ENCODE data around the gene UQCC3. TPM values are rescaled to one million over a fixed set of nuclear protein-coding genes. Genes with fewer than 3 reads are reported as not detected.

UQCC3 gene
- total RNA-seq, 2 experiments from 2014 or later: 7.2 to 9.0 TPM

Other genes with a start within 250 kb of the UQCC3 start
- 100 to 1,000 TPM; 180 to 390 TPM for gene AHNAK, start 124.9 kb upstream of the UQCC3 start, total RNA-seq
- gene EEF1G, start 97.8 kb upstream of the UQCC3 start, total RNA-seq: 1,000 to 10,000 TPM in 1 of 2 experiments, 100 to 1,000 TPM in 1; 878 to 1,201 TPM
- 10 to 100 TPM; 24.7 to 29.6 TPM for gene TUT1, start 80.2 kb upstream of the UQCC3 start, total RNA-seq
- gene MTA2, start 69.8 kb upstream of the UQCC3 start, total RNA-seq: 100 to 1,000 TPM; 245 to 264 TPM
- 100 to 1,000 TPM; 132 to 133 TPM for gene EML3, start 58.9 kb upstream of the UQCC3 start, total RNA-seq
- gene ROM1, start 58.4 kb upstream of the UQCC3 start, total RNA-seq: 1 to 10 TPM; 1.1 to 1.5 TPM
- 10 to 100 TPM; 64.5 to 69.7 TPM for gene B3GAT3, start 49.7 kb upstream of the UQCC3 start, total RNA-seq
- gene GANAB, start 25.1 kb upstream of the UQCC3 start, total RNA-seq: 100 to 1,000 TPM; 248 to 275 TPM
- gene INTS5, start 18.4 kb upstream of the UQCC3 start, total RNA-seq: 10 to 100 TPM; 27.9 to 35.7 TPM
- gene C11orf98, start 6.5 kb upstream of the UQCC3 start, total RNA-seq: 100 to 1,000 TPM; 130 to 131 TPM
- 10 to 100 TPM; 23.7 to 31.0 TPM for gene CSKMT, start 6.4 kb upstream of the UQCC3 start, total RNA-seq
- 10 to 100 TPM; 17.7 to 27.5 TPM for gene LBHD1, start 594 bp downstream of the UQCC3 start, total RNA-seq
- 100 to 1,000 TPM; 115 to 152 TPM for gene UBXN1, start 7.4 kb downstream of the UQCC3 start, total RNA-seq
- gene LRRN4CL, start 17.9 kb downstream of the UQCC3 start, total RNA-seq: under 1 TPM; 0.14 to 0.15 TPM
- 10 to 100 TPM; 24.2 to 29.6 TPM for gene BSCL2, start 35.8 kb downstream of the UQCC3 start, total RNA-seq
- gene GNG3, start 36.0 kb downstream of the UQCC3 start, total RNA-seq: not detected
- 10 to 100 TPM; 61.6 to 66.6 TPM for gene HNRNPUL2, start 55.8 kb downstream of the UQCC3 start, total RNA-seq
- 10 to 100 TPM; 47.5 to 49.2 TPM for gene TTC9C, start 56.8 kb downstream of the UQCC3 start, total RNA-seq
- gene ZBTB3, start 82.5 kb downstream of the UQCC3 start, total RNA-seq: 10 to 100 TPM in 1 of 2 experiments, 1 to 10 TPM in 1; 9.3 to 10.2 TPM
- 100 to 1,000 TPM in 1 of 2 experiments, 10 to 100 TPM in 1; 77.2 to 110 TPM for gene POLR2G, start 89.9 kb downstream of the UQCC3 start, total RNA-seq
- 10 to 100 TPM; 23.5 to 25.0 TPM for gene TAF6L, start 99.7 kb downstream of the UQCC3 start, total RNA-seq
- gene TMEM179B, start 115.7 kb downstream of the UQCC3 start, total RNA-seq: 10 to 100 TPM; 42.4 to 43.0 TPM
- 10 to 100 TPM; 14.4 to 17.9 TPM for gene TMEM223, start 120.3 kb downstream of the UQCC3 start, total RNA-seq
- gene NXF1, start 133.8 kb downstream of the UQCC3 start, total RNA-seq: 100 to 1,000 TPM in 1 of 2 experiments, 10 to 100 TPM in 1; 93.6 to 120 TPM
- gene STX5, start 160.4 kb downstream of the UQCC3 start, total RNA-seq: 10 to 100 TPM; 30.8 to 38.4 TPM
- gene TEX54, start 161.2 kb downstream of the UQCC3 start, total RNA-seq: not detected
- gene WDR74, start 167.9 kb downstream of the UQCC3 start, total RNA-seq: 10 to 100 TPM; 82.9 to 83.9 TPM
- gene SLC3A2, start 209.2 kb downstream of the UQCC3 start, total RNA-seq: 100 to 1,000 TPM; 213 to 259 TPM
- gene CHRM1, start 249.7 kb downstream of the UQCC3 start, total RNA-seq: not detected